Mammary epithelial cell (primary cell): ENCODE results near the gene FZD4.

Source experiments
- CTCF ChIP-seq, 2 donors: IDR thresholded peaks in 1 of 2; conservative IDR thresholded peaks in 1 of 2; 2 replicates each; pipeline ENCODE4 v1.5.1; 2011 to 2012; ENCODE audit warnings: inconsistent platforms in 2 of 2, low read length in 2 of 2, mild to moderate bottlenecking in 2 of 2, control low read depth in 1 of 2, low read depth in 1 of 2; ENCODE audit not compliant: insufficient read depth in 1 of 2; ENCODE audit errors: extremely low read depth in 1 of 2
- EZH2 ChIP-seq: IDR thresholded peaks from 2 replicates; pipeline ENCODE4 v1.6.1; 2012; ENCODE audit warnings: low read length, inconsistent platforms, borderline replicate concordance

GRCh38 chr11:86904001-86904400 lies 51.2 kb downstream of the FZD4 start:
- no peak for TF ChIP-seq CTCF (conservative IDR thresholded peaks at IDR 0.05 in 1 of 2, IDR thresholded peaks at IDR 0.05 in 1 of 2; ENCODE audit: extremely low read depth in 1 of 2, insufficient read depth in 1 of 2, low read depth in 1 of 2, low read length in 2 of 2)
- no peak for TF ChIP-seq EZH2
